NCI-H82 treated with DMSO at 0.1 percent for 48 hours (cell line): Measurements from ENCODE around the gene ARID5A.
"Not testable (repeated sequence)": the region's sequence is repeated elsewhere in the genome, so short reads cannot be mapped to it uniquely, and the experiment has no call there.

Experiments
- DNase-seq: peaks from one replicate; lab custom pipeline; 2025; ENCODE audit not compliant: unreplicated experiment; lab: John Stamatoyannopoulos, UW

The ARID5A gene, protein sequence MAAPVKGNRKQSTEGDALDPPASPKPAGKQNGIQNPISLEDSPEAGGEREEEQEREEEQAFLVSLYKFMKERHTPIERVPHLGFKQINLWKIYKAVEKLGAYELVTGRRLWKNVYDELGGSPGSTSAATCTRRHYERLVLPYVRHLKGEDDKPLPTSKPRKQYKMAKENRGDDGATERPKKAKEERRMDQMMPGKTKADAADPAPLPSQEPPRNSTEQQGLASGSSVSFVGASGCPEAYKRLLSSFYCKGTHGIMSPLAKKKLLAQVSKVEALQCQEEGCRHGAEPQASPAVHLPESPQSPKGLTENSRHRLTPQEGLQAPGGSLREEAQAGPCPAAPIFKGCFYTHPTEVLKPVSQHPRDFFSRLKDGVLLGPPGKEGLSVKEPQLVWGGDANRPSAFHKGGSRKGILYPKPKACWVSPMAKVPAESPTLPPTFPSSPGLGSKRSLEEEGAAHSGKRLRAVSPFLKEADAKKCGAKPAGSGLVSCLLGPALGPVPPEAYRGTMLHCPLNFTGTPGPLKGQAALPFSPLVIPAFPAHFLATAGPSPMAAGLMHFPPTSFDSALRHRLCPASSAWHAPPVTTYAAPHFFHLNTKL

DNA sequence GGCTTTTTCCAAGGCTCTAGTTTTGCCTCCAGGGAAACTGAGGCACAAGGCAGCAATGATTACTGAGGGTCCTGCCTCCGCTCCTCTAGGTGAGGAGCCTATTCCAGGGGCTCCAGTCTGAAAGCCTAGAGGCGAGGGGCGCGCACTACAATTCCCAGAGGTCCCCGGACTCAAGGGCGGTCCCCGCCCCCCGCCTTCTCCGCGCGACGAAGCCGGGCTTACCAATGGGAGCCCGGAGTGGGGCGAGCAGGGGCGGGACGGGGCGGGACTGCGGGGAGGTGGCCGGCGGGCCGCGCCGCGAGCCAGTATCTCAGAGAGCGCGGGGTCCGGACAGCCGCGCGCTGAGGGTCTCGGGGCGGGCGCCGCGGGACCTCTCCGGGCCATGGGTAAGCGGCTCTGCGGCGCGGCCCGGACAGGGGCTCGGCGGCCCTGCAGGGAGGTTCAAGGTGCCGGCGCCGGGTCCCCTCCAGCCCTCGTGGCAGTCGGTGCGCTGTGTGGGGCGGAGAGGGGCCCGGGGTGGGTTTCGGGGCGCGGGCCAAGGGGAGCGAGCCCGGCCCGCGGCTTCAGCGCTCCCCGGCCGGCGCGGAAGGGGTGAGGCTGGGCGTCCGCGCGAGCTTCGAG is at the start of gene ARID5A:
ARID5A (plus strand) TSS at position 308 of the 621 bp plus-strand sequence; CDS start at position 383, 75 bp downstream.
- peak; percentile 66 for DNase-seq

DNA sequence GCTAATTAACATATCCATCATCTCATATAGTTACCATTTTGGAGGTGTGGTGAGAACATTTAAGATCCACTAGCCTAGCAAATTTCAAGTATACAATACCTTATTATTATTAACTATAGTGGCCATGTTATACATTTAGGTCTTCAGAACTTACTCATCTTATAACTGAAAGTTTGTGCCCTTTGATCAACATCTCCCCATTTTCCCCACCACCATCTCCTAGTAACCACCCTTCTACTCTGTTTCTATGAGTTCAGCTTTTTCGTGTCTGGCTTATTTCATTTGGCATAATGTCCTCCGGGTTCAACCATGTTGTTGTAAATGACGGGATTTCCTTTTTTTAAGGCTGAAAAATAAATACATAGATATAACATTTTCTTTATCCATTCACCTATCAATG is 47.3 kb upstream of the ARID5A start:
- DNase-seq = no peak

DNA sequence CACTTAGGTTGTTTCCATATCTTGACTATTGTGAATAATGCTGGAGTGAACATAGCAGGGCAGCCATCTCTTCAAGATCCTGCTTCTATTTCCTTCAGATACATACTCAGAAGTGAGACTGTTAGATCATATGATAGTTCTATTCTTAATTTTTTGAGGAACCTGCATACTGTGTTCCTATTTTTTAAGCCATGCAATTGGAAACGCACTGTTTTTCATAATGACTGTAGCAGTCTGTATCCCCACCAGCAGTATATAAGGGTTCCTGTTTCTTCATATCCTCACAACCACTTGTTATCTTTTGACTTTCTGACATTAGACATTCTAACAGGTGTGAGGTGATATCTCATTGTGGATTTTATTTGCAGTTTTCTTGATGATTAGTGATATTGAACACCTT is 46.9 kb upstream of the ARID5A start:
- no peak for DNase-seq

DNA sequence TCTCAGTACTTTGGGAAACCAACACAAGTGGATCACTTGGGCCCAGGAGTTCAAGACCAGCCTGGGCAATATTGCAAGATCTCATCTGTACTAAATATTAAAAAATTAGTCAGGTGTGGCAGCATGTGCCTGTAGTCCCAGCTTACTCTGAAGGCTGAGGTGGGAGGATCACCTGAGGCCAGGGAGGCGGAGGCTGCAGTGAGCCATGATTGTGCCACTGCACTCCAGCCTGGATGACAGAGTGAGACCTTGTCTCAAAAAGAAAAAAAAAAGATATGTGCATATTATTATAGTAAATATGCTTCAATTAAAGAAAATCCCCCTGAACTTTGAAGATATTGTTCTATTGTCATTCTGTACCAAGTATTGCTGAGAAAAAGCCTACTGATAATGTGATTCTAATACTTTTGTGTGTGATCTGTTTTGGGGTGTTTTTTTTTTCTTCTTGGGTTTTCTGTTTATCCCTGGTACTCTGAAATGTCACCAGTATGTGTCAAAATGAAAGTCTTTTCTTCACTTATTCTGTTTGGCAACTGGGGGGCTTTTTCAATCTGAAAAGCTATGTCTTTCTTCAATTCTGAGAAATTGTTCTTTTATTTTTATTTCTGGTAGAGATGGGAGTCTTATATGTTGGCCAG is 44.6 kb upstream of the ARID5A start:
- DNase-seq = no peak

DNA sequence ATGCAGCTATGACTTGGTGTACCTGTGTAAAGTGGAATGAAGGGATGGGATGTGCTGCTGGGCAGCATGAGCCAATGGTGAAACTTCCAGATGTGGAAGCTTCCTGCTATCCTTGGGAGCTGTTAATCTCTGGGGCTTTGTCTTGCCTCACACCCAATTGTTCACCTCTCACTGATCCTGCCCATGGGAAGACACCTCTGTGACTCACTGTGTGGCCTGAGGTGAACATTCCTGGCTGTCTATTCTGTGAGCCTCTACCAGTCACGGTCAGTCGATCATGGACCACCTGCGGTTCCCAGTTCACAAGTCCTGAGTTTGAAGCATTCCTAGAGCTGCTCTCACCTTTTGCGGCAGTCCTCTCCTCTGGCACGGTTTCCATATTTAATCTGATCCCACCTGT is 43.5 kb upstream of the ARID5A start:
- DNase-seq = no peak

DNA sequence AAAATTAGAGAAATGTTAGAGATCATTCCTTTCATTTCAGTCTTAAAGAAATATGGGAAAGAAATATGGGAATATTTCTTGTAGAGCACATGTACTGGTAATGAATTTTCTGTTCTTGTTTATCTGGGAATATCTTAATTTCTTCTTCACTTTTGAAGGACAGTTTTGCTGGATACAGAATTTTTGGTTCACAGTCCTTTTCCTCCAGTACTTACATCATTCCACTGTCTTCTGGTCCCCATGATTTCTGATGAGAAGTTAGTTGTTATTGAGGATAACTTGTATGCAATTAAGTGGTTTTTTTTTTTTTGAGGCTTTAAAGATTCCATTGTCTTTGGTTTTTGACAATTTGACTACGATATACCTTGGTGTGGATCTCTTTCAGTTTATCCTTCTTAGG is 42.4 kb upstream of the ARID5A start:
- no peak for DNase-seq

DNA sequence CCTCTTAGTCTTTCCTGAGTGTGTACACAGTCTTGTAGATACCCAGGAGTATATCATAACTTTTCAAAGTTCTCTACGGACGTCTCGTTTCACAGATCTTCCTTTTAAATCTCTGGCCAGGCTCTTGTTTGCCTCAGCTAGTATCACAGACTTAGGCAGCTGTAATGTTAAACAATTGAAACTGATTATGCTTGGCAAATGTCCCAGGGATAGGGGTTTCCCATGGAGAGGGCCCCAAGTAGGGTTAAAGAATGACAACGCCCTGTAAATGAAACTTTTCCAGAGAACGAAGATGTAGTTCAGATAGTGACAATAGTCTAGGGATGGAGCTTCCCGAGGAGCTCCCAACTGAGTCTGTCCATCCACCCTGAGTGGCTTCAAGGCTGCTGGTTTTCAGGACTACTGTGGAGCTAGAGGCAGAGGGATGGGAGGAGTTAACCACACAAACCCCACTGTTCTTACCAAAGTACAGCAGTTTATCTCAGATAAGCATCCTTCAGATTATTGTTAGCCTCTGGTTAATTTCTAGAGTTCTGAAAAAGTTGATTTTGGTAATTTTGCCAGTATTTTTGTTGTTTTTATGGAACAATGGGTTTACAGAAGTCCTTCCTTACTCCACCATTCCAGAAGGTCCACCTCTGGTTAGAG is 40.4 kb upstream of the ARID5A start:
- DNase-seq = no peak

DNA sequence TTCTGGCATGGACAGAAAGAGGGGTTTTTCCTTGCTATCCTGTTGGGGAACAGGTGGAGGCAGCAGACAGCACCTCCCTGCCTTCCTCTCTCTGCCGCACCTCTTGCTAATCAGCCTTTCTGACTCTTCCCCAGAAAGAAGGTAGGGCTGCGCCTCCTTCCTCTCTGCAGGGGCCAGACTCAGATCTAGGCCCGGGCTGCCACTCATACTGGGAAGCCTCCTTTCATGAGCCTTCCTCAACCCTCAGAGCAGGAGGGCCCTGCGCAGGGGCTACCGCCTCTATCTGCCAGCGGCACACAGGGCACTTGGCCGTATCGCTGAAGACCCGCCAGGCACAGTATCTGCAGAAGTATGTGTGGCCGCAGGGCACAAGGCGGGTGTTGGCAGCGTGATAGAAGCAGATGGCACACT is 38.5 kb upstream of the ARID5A start:
- DNase-seq = no peak

DNA sequence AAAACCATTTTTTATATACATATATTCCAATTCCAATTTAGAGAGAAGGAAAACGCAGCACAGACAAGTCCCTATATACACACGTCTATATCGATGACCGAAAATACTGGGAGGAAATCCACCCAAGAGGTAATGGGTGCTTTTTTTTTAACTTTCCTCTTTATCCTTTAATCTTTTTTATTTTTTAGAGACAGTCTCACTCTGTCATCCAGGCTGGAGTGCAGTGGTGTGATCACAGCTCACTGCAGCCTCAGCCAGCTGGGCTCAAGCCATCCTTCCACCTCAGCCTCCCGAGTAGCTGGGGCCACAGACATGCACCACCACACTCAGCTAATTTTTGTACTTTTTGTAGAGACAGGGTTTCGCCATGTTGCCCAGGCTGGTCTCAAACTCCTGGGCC is 37.9 kb upstream of the ARID5A start:
- DNase-seq = not testable (repeated sequence)

DNA sequence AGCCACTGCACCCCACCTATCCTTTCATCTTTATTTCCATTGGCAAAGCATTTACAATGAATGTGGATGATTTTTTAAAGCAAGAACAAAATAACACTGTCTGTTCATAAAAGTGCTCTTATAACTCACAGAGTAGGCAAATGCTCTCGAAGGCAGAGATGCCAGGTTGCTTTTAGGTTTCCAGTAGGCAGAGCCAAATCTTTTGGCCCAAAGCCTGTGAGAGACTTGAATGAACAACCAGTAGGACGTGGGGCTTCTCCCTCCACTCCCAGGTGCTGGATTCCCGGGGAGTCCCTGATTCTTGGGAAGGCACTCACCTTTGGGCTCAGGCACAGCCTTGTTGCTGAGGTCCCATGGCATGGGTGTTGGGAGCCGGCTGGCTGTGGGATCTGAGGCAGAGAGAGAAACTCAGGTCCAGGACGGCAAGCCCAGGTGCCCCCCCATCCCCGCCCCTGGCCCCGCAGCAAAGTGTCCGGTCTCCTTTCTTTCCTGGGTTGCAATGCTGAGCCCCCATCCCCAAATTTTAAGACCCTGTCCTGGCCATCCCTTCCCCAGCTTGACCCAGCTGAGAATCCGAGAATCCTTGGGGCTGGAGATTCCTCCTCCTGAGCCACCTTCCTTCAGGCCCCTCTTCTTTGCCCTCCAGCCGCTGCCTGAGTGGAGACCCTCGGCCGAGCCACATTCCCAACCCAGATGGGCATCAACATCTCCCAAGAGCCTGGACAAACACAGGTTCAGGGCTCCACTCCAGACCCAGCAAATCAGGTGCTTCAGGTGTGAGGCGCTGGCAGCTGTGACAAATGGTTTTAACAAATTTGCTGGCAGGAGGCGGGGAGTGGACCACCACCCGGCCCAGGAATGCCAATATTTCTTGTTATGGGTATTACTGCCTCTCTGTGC is 37.2 kb upstream of the ARID5A start:
- no peak for DNase-seq

DNA sequence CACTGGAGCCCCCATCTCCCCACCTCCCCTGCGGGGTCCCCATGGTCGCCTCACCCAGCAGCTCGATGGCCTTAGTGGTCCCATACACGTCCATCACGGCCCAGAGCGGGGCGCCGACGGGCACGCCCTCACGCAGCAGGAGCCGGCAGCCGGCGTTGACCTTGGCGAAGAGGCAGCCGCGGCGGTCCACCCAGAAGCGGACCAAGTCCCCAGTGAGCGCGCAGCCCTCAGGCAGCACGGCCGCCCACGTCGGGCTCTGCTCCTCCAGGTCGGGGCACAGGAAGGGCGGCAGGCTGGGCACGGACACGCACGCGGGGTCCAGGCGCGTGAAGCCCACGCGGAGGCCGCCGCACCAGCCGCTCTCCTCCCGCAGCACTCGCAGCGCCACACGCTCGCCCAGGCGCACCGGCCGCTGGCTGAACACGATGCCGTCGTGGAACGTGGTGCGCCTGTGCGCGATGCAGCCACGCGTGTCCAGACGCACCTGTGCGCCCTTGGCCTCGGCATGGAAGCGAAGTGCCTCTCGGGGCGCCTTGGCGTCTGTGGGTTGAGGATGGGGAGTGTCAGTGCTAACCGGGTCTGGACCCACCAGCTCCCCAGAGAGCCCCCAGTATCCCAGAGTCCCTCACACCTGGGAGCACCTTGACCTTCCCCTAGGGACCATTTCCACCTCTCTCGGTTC is 36.0 kb upstream of the ARID5A start:
- DNase-seq = no peak

DNA sequence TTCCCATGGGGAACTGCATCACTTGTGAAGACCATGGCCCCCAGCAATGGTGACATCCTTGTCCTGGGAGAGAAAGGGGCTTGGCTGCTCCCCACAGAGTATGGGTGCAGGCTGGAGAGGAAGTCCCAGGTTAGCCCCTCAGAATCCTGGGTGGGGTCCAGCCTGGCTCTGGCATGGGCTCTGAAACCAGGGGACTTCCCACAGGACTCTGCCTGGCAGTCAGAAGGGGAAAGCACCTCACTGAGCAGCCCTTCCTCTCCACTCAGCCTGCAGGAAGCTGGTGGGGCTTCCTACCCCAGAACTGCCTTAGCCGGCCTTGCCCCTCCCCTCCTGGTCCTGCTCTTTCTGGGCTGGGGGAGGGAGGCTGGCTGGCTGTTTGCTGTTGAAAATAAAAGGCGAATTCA is 35.1 kb upstream of the ARID5A start:
- DNase-seq = no peak

DNA sequence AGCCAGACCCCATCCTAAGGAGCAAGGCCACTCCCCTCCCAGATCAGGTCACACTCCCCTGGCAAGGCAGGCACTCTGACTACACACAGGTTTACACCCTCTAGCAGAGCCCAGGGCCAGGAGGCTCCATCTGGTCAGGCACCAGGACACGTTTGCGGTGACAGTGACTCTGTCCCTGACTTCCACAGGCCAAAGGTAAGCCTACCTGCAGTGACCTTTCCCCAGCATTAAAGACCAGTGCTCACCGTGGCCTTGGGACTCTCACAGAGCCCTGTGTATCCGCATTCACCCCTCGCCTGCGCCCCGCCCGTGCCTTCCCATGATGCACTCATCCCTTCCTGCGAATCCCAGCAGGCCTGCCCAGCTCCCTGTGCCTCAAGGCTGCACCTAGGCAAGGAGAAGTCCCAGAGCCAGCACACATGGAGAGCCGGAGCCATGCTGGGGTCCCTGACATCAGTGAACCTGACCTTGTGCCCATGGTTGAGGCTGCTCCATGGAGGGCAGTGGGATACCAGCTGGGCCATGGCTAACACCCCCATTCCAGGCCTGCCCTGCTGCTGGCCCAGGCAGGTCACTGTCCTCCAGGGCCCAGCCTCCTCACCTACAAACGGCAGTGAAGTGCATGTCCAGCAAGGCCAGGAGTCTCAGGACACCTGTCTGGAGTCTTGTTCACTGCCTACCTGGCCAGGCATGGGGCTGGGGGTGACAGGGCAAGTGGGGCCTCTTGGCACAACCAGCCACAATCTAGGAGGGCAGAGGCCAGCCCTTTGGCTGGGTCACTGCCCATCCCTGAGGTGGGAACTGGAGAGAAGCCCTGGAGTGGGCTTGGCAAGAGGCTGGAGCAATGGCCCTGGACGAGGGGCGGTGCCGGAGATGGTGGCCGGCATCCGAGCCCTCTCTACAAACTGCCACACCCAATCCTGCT is 34.4 kb upstream of the ARID5A start:
- DNase-seq = no peak

DNA sequence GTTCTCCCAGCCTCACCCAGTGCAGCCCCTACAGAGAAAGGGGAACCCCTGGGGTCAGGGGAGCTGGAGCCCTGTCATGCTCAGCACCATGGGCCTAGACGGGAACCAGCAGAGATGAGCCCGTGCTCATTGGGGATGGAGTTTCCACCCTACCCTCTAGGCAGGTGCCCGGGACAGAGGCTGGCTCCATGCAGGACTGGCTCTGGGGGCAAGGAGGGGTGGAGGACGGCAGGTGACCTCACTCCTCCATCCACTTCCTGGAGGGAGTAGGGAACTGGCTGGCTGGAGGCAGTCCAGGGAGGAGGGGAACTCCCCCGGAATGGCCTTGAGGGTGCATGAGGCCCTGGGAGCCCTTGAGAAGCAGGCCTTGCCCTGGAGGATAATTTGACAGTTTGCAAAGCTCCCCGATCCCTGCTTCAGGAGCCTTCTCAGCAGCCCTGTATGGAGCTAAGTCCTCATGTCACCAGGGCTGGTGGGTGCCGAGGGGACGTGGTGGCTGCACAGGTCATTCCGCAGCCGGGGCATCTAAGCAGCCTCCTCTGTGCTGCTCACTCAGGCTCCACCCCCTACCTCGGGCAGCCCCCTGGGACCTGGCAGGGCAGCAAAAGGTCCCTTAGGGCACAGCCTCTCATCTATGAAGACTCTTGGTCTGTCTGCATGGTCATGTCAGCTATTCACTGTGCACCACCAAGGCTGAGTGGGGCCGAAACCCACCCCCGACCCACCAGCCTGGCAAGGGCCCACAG is 33.5 kb upstream of the ARID5A start:
- DNase-seq = no peak

DNA sequence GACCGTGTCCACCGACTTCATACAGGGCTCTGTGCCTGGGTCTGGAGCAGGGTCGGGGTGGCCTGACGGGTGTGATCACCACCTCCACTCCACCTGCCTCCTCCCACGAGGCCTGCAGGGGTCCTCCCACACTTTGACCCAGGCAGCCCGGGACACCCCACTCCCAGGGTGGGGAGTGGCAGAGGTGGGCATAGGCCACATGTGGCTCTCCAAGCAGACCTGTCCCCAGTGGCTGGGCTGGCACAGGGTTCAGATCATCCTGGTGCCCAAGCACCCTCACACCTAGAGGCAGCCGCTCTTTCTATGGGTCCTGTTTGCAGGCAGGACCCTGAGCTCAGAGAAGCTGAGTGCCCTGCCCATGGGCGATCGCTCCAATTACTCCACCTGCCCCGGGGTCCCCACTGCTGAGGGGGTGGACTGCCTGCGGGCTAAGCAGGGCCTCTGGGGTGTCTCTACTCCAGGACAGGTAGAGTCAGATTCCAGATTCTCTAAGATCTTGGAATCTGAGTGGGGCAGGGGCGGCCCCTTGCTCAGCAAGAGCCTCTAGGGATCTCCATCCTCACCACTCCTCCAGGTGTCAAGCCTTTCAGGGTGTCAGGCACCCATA is 32.8 kb upstream of the ARID5A start:
- no peak for DNase-seq

DNA sequence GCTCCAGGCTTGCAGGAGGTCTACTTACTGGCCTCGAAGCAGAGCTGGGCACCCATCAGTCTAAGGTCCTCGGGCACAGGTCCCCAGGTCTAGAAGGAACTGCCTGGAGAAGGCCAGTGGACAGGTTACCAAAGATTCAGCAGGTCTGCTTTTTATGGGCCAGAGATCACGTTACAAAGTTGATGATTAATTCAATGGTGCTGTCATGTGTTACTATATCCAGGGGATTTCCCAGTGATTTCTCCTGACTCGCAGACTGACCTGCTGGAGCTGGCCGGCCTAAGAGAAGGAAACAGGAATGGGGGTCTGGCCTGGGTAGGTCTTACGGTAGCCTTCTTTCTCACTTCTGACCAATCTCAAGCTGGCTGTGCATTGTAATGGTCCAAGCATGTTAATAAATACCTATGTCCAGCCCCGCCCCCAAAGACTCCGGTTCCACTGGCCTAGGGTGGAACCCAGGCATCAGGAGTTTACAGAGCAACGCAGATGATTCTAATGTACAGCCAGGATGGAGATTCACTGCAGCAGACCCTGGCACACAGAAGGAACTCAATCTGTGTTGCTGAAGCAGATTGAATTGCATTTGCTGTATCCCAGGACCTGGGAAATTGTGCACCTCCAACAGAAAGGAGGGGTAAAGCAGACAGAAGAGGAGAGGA is 31.2 kb upstream of the ARID5A start, which contains the start of gene NEURL3:
NEURL3 (minus strand) TSS at position 127 of the 659 bp plus-strand sequence; CDS start at position 56, 71 bp downstream.
- no peak for DNase-seq
